NCI-H2107 treated with DMSO at 0.1 percent for 48 hours (cell line): ENCODE measurements around the gene BTBD19.
"Not testable (repeated sequence)": the region's sequence is repeated elsewhere in the genome, so short reads cannot be mapped to it uniquely, and the experiment has no call there.

Experiments used
- DNase-seq: peaks from one replicate; lab custom pipeline; 2025; ENCODE audit not compliant: unreplicated experiment; lab: John Stamatoyannopoulos, UW

Gene BTBD19, protein sequence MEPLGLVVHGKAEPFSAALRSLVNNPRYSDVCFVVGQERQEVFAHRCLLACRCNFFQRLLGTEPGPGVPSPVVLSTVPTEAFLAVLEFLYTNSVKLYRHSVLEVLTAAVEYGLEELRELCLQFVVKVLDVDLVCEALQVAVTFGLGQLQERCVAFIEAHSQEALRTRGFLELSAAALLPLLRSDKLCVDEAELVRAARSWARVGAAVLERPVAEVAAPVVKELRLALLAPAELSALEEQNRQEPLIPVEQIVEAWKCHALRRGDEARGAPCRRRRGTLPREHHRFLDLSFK

GRCh38 chr1:44808063-44808937 lies at the start of gene BTBD19:
Gene BTBD19, plus strand, starts transcription at chr1:44808523. Its CDS starts 298 bp downstream, at chr1:44808821.
- no peak for DNase-seq

DNA sequence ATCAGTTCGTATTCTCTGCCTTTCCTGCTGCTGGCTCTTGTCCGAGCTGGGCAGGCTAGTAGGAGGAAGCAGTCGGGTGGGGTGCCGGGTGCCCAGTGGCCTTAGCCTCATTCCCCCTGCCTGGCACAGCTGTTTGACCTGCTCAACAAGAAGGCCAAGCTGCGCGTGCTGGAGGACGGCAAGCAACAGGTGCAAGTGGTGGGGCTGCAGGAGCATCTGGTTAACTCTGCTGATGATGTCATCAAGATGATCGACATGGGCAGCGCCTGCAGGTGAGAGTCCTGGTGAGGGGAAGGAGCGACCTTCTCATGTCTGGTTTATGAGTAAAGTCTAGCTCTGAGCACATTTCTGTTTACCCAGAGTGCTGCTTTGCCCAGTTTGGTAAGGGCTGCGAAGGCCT lies 49.2 kb upstream of the BTBD19 start:
- DNase-seq: no peak

DNA sequence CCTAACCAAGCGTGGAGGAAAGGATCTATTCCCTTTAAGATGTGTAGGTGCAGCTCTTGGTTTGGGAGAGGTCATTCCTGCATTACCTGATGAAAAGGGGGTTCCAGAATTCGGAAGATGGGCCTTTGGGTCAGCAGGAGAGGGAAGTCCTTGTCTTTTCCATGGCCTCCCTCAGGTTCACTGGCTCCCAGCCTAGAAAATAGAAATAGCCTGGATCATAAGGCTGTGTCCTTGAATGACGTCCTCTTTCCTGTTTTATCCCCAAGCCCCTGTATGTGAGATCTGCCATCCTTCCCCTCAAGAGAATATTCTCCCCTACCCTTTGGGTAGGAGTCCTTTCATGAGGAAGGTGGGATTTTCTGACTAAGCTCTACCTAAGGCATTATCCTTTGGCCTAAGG lies 47.4 kb upstream of the BTBD19 start:
- no peak for DNase-seq

DNA sequence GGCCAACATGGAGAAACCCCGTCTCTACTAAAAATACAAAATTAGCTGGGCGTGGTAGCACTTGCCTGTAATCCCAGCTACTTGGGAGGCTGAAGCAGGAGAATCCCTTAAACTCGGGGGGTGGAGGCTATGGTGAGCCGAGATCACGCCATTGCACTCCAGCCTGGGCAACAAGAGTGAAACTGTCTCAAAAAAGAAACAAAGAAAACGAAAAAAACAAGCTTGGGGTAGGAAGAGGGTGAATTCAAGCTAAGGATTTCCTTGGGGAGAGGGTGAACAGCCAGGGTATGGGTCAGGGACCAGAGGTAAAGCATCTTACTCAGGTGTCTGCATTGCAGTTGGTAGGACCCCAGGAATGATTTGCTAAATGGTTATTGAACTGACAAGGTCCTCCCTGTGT lies 41.9 kb upstream of the BTBD19 start:
- DNase-seq: not testable (repeated sequence)

GRCh38 chr1:44775078-44775929 lies 33.0 kb upstream of the BTBD19 start, which contains the start of gene RPS8:
Gene RPS8, plus strand, starts transcription at chr1:44775540. Its CDS starts 57 bp downstream, at chr1:44775597.
- DNase-seq: peak; percentile 93

DNA sequence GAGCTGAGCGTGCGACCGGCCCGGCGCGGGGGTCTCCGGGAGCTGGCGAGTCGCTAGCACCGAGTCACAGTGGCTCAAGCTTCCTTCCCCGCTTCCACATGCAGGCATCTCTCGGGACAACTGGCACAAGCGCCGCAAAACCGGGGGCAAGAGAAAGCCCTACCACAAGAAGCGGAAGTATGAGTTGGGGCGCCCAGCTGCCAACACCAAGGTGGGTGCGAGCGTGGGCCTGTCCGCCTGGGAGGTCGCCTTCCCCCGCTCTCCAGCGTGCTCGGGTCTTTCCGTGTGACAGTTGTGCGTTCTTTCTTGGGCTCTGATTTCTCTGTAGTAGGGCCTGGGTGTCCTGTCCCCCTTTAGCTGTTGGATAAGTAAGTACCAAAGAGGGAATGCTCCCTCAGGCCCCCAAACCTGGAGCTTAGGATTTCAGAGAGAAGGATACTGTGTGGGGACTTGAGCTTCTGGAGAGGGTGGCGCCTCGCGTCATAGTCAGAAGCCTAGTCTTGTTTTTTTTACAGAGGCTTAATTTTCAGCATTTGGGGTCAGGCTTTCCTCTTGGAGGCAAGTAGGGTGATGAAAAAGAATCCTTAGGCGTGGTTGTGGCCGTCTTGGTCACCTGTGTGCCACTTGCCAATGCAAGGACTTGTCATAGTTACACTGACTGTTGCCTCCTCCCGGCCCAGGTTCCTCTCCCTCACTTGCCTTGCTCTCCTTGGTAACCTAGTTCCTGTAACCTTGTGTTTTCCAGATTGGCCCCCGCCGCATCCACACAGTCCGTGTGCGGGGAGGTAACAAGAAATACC lies 32.2 kb upstream of the BTBD19 start:
- no peak for DNase-seq

DNA sequence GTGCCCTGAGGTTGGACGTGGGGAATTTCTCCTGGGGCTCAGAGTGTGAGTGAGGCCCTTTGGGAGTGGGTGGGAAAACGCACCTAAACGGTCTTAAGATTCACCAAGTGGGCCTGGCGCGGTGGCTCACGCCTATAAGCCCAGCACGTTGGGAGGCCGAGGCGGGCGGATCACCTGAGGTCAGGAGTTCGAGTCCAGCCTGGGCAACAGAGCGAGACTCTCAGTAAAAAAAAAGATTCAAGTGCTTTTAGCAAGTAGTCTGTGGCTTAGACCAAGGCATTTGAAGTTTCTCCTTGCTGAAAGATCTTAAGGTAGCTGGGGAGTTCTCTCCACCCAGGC lies 31.6 kb upstream of the BTBD19 start:
- DNase-seq: no peak

DNA sequence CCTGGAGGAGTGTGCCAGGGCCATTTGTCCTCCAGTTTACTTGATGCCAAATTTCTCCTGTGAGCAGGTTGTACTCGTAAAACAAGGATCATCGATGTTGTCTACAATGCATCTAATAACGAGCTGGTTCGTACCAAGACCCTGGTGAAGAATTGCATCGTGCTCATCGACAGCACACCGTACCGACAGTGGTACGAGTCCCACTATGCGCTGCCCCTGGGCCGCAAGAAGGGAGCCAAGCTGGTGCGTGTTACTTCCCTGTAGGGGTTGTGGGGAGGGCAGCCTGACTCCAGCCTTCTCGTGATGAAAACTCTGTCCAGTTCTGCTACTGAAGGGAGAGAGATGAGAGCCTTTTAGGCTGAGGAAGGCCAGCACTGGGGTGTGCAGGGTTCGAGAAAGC lies 30.8 kb upstream of the BTBD19 start:
- DNase-seq: no peak

- DNase-seq: no peak
Measured at GRCh38 chr1:44777969-44778635, 30.2 kb upstream of the BTBD19 start.

GRCh38 chr1:44778705-44779576 lies 29.4 kb upstream of the BTBD19 start:
- no peak for DNase-seq

DNA sequence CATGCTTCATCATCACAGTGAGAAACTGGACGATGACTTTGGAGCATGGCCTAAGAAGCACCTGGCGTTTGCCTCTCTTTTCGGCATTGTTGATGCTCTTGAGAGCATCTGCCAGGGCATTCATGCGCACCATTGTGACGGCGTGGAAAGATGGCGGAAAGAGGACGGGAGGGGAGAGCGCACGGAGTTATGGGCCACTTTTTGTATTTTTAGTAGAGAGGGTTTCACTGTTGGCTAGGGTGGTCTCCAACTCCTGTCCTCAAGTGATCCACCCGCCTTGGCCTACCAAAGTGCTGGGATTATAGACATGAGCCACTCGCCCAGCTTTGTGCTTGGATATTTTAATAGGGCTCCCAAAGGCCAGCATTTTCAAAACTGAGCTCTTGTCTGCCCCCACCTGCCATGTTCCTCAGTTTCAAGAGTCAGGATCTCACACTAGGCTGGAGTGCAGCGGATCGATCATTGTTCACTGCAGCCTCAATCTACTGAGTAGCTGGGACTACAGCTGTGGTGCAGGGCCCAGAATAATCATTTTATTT lies 27.7 kb upstream of the BTBD19 start:
- no peak for DNase-seq

DNA sequence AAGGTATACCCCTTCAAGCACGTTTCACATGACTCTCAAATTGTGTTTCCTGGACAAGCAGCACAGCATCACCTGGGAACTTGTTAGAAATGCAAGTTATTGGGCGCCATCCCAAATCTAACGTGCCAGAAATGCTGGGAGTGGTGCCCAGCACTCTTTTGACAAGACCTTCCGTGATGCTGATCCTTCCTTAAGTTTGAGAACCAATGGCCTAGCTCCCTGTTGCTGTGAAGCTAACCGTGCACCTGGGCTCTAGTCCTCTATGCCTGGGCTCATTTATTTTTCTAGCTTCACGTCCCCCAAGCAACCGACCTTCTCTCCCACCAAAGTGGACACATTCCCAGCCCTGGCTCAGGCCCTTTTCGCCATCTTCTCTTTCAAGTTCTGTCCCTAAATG lies 24.6 kb upstream of the BTBD19 start:
- no peak for DNase-seq

DNA sequence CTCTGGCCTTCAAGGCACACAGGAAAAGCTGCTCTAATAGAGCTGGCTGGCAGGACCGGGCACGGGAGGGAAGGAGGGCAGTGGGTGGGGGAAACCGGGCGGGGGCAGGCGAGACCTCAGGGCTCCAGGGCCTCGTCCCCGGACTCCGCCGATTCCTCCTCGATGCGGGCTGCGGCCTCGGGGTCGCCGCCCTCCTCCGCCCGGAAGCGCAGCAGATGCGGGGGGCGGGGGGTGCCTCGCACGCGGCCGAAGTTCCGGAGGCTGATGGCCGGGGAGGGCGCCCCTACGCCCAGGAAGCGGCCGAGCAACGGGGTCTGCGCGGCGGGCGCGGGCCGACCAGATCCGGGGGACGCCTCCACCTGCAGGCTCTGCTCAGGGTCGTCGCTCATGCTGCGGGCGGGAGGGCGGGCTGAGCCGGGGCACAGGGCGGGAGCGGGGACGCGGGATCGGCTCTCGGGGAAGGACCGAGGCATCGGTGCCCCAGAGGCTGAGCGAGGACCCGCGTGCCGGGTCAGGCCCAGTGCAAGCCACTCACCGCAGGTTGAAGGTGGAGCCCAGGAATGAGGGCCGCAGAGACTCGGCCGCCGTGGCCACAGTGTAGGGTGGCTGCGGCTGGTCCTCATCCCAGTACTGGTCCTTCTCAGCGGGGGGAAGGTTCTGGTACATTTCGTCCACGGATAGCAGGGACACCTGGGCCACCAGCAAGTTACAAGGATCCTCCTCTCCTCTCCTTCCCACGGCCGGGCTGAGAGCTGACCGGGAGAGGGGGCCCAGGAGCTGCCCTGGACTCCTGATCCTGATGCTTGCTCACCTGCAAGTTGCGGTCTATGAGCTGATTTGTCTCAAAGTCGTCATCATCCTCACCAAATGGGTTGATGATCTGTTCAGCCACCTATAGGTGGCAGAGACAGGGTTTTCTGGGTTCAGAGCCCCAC lies 24.0 kb upstream of the BTBD19 start:
- DNase-seq: no peak

DNA sequence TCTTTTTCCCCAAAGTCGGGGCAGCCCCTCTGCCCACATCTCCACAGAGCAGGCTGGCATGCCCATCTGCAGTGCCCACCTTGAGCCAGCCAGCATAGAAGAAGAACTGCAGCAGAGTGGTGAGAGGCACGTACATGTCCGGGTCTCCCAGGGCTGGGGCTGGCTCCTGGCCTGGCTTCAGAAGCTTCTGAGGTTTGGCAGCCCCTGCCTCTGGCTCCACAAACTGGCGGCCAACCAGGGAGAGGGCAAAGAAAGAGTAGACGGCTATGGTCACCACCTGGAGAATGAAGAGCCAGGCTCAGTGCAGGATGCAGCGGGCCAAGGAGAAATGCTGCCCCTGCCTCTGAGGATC lies 23.3 kb upstream of the BTBD19 start:
- DNase-seq: no peak

GRCh38 chr1:44785501-44786137 lies 22.7 kb upstream of the BTBD19 start:
- DNase-seq: no peak

GRCh38 chr1:44786138-44786840 lies 22.0 kb upstream of the BTBD19 start:
- DNase-seq: no peak
